SK-N-SH (cell line): ENCODE measurements around the gene CDC73. TPM values are rescaled to one million over a fixed set of nuclear protein-coding genes. Genes with fewer than 3 reads are reported as not detected.

Experiments
- CTCF ChIA-PET: fragments of 300-600, 350-600 bp; formaldehyde crosslinking; extraction: SDS; loops from one replicate; lab custom pipeline; 2021; lab: Yijun Ruan, JAX
- POLR2A ChIA-PET: fragments of 350-600 bp; sonication (Branson Sonifier 250); formaldehyde crosslinking; extraction: SDS; loops from one replicate; lab custom pipeline; 2020; ENCODE audit warnings: antibody characterized with exemption, inconsistent platforms; lab: Yijun Ruan, JAX
- DNase-seq: peaks from one replicate; pipeline ENCODE4 v3.0.0; 2012
- H2AFZ ChIP-seq: fragments of 200-600 bp; sonication (generic); 2 replicates; pipeline ENCODE4 v1.8.1; 2016; ENCODE audit warnings: antibody characterized with exemption, mild to moderate bottlenecking, low read depth
- H3F3A ChIP-seq: fragments of 200-600 bp; sonication (generic); replicated peaks from 2 replicates; pipeline ENCODE3; 2016; ENCODE audit warnings: antibody characterized with exemption, mild to moderate bottlenecking; ENCODE audit not compliant: insufficient read depth
- H3K27ac ChIP-seq, 2 experiments: fragments of 200-500 bp in 1 of 2; fragments of 200-600 bp in 1 of 2; sonication (Bioruptor generic) in 1 of 2; sonication (generic), shearing (Covaris generic) in 1 of 2; 2 replicates each; pipeline versions ENCODE4 v1.5.1 to v1.6.1; 2014 to 2016; ENCODE audit warnings: low read depth in 2 of 2, inconsistent platforms in 1 of 2, low read length in 1 of 2, mild to moderate bottlenecking in 1 of 2, mixed read lengths in 1 of 2
- H3K27me3 ChIP-seq: fragments of 200-600 bp; sonication (generic), shearing (Covaris generic); 2 replicates; pipeline ENCODE4 v1.6.1; 2016; ENCODE audit warnings: mixed run types; ENCODE audit not compliant: insufficient read depth
- H3K36me3 ChIP-seq, 2 experiments: fragments of 200-500 bp in 1 of 2; fragments of 200-600 bp in 1 of 2; sonication (Bioruptor generic) in 1 of 2; sonication (generic) in 1 of 2; replicated peaks in 1 of 2; 2 replicates each; pipeline versions ENCODE3 to v1.5.1; 2014 to 2016; ENCODE audit warnings: low read length in 1 of 2, mild to moderate bottlenecking in 1 of 2; ENCODE audit not compliant: insufficient read depth in 2 of 2, control insufficient read depth in 1 of 2
- H3K4me1 ChIP-seq, 2 experiments: fragments of 200-500 bp in 1 of 2; fragments of 200-600 bp in 1 of 2; sonication (Bioruptor generic) in 1 of 2; sonication (generic), shearing (Covaris generic) in 1 of 2; 2 replicates each; pipeline versions ENCODE4 v1.5.1 to v1.6.1; 2014 to 2016; ENCODE audit warnings: low read depth in 1 of 2, low read length in 1 of 2, mixed run types in 1 of 2; ENCODE audit not compliant: insufficient read depth in 2 of 2, control insufficient read depth in 1 of 2
- H3K4me2 ChIP-seq: fragments of 200-600 bp; sonication (generic), shearing (Covaris generic); 2 replicates; pipeline ENCODE4 v1.6.1; 2017; ENCODE audit warnings: mixed run types
- H3K4me3 ChIP-seq, 2 experiments: fragments of 200-500 bp in 1 of 2; fragments of 200-600 bp in 1 of 2; sonication (Bioruptor generic) in 1 of 2; sonication (generic), shearing (Covaris generic) in 1 of 2; 2 replicates each; pipeline versions ENCODE4 v1.5.1 to v1.8.1; 2014 to 2016; ENCODE audit warnings: low read depth in 2 of 2, inconsistent platforms in 1 of 2, low read length in 1 of 2, mild to moderate bottlenecking in 1 of 2, mixed read lengths in 1 of 2, moderate library complexity in 1 of 2
- H3K79me2 ChIP-seq: fragments of 200-600 bp; sonication (generic); 2 replicates; pipeline ENCODE4 v1.8.1; 2017; ENCODE audit warnings: mild to moderate bottlenecking; ENCODE audit not compliant: insufficient read depth
- H3K9ac ChIP-seq: fragments of 200-600 bp; sonication (generic); 2 replicates; pipeline ENCODE4 v1.6.1; 2017; ENCODE audit warnings: mixed run types
- H3K9me2 ChIP-seq: fragments of 200-600 bp; sonication (generic); 2 replicates; pipeline ENCODE4 v1.6.1; 2017; ENCODE audit warnings: mixed run types
- H3K9me3 ChIP-seq: fragments of 200-600 bp; sonication (generic); 2 replicates; pipeline ENCODE4 v1.6.1; 2017; ENCODE audit warnings: mixed run types, mild to moderate bottlenecking, moderate library complexity
- H4K20me1 ChIP-seq: fragments of 200-600 bp; sonication (generic); 2 replicates; pipeline ENCODE4 v1.6.1; 2017; ENCODE audit warnings: mild to moderate bottlenecking, mixed run types; ENCODE audit not compliant: insufficient read depth
- CHD2 ChIP-seq: fragments of 150-350 bp; IDR thresholded peaks from 2 replicates; pipeline ENCODE4 v1.6.1; 2018; ENCODE audit warnings: low read length; ENCODE audit not compliant: partially characterized antibody
- EP300 ChIP-seq, 2 experiments: IDR thresholded peaks; 2 replicates each; pipeline versions ENCODE4 v1.4.0 to v1.6.1; 2012; ENCODE audit warnings: borderline replicate concordance in 1 of 2, low read depth in 1 of 2, low read length in 1 of 2
- EZH2phosphoT487 ChIP-seq: fragments of 200-600 bp; sonication (generic); IDR thresholded peaks from 2 replicates; pipeline ENCODE4 v1.6.1; 2017; ENCODE audit warnings: low read depth, mixed run types, mild to moderate bottlenecking, antibody characterized with exemption, moderate library complexity, borderline replicate concordance
- FOXM1 ChIP-seq: IDR thresholded peaks from 2 replicates; pipeline ENCODE4 v1.4.0; 2012; ENCODE audit warnings: low read depth, mild to moderate bottlenecking
- JUND ChIP-seq: IDR thresholded peaks from 2 replicates; pipeline ENCODE4 v1.4.0; 2012
- NRF1 ChIP-seq: IDR thresholded peaks from 2 replicates; pipeline ENCODE4 v1.6.1; 2012; ENCODE audit warnings: low read depth, mild to moderate bottlenecking, low read length
- POLR2AphosphoS5 ChIP-seq: IDR thresholded peaks from 2 replicates; pipeline ENCODE4 v1.6.1; 2012; ENCODE audit warnings: low read depth, low read length
- RAD21 ChIP-seq: IDR thresholded peaks from 2 replicates; pipeline ENCODE4 v1.6.1; 2012; ENCODE audit warnings: mild to moderate bottlenecking, low read length
- RCOR1 ChIP-seq: fragments of 150-350 bp; IDR thresholded peaks from 2 replicates; pipeline ENCODE4 v1.6.1; 2017; ENCODE audit warnings: antibody characterized with exemption, low read length
- RFX5 ChIP-seq: IDR thresholded peaks from 2 replicates; pipeline ENCODE4 v1.6.1; 2012; ENCODE audit warnings: mild to moderate bottlenecking, improper control_type of control experiment, low read length
- RXRA ChIP-seq: IDR thresholded peaks from 2 replicates; pipeline ENCODE4 v1.4.0; 2012; ENCODE audit warnings: low read depth, mild to moderate bottlenecking, borderline replicate concordance
- SIN3A ChIP-seq: IDR thresholded peaks from 2 replicates; pipeline ENCODE4 v1.6.1; 2012; ENCODE audit warnings: low read depth, mild to moderate bottlenecking, low read length, moderate library complexity, borderline replicate concordance
- SMC3 ChIP-seq: IDR thresholded peaks from 2 replicates; pipeline ENCODE4 v1.6.1; 2012; ENCODE audit warnings: low read depth, low read length, improper control_type of control experiment
- TAF1 ChIP-seq: IDR thresholded peaks from 2 replicates; pipeline ENCODE4 v1.6.1; 2012; ENCODE audit warnings: low read depth, mild to moderate bottlenecking, low read length, moderate library complexity, borderline replicate concordance
- TCF12 ChIP-seq: IDR thresholded peaks from 2 replicates; pipeline ENCODE4 v1.4.0; 2012
- ZBTB33 ChIP-seq: IDR thresholded peaks from 2 replicates; pipeline ENCODE4 v1.4.0; 2012; ENCODE audit warnings: low read depth, borderline replicate concordance
- WGBS: methylation state at CpG from one replicate; pipeline ENCODE4 v1.1.6; 2017; ENCODE audit warnings: low lambda C conversion rate; 5-methylcytosine and 5-hydroxymethylcytosine counted together
- polyA plus RNA-seq, 3 experiments: library from polyadenylated mRNA; depleted of rRNA; stranded (reverse); fragments of >200 nt; gene quantifications; 2 replicates each; pipeline ENCODE4 v1.2.3, GENCODE V29; 2012
- TF ChIP-seq, protein P1 (sequence below): fragments of 150-350 bp; IDR thresholded peaks from 2 replicates; pipeline ENCODE4 v1.6.1; 2017; ENCODE audit warnings: antibody characterized with exemption, low read length, low read depth, borderline replicate concordance

Gene CDC73
- polyA plus RNA-seq, 1 of the 3 experiments (the other 2 are of a cell fraction), result 13.4 TPM

- Histone ChIP-seq H3K4me1 (peaks cover 2 to 15% of the 10 kb centered on the region in 2 experiments; a peak in 3 of 4 replicates), H3K27me3 (no peaks in the 10 kb centered on the region), H4K20me1 (no peaks in the 10 kb centered on the region), H3K4me2 (no peak overlapping the region), H3K9me3 (no peaks in the 10 kb centered on the region), H3F3A (peaks cover 10% of the 10 kb centered on the region), H3K4me3 (no peak overlapping the region), H3K36me3 (no peaks in the 10 kb centered on the region), H3K9me2 (no peaks in the 10 kb centered on the region), H2AFZ (peak overlapping the region; percentile 88; the same call in 1 of the 2 replicates), H3K79me2 (no peaks in the 10 kb centered on the region), H3K27ac (peak overlapping the region in 1 of 2 experiments; percentile 78; a peak in 3 of 4 replicates), H3K9ac (no peak overlapping the region; the same call in 1 of the 2 replicates)
- DNase-seq, result no peak
- POLR2A ChIA-PET, result no interaction called here
- 81% methylated on average over 3 of the region's 3 CpGs for WGBS
- no peak for TF ChIP-seq ZBTB33
- no peak for TF ChIP-seq NRF1
- TF ChIP-seq EZH2phosphoT487, result no peak
- TF ChIP-seq POLR2AphosphoS5, result no peak
- no peak for TF ChIP-seq RCOR1
- no peak for TF ChIP-seq FOXM1
- no peak for TF ChIP-seq SMC3
- no peak for TF ChIP-seq RXRA
- no peak for TF ChIP-seq TAF1
- no peak for TF ChIP-seq TCF12
- TF ChIP-seq JUND, result no peak
- no peak for TF ChIP-seq CHD2
- no peak for TF ChIP-seq RFX5
- TF ChIP-seq, protein P1, sequence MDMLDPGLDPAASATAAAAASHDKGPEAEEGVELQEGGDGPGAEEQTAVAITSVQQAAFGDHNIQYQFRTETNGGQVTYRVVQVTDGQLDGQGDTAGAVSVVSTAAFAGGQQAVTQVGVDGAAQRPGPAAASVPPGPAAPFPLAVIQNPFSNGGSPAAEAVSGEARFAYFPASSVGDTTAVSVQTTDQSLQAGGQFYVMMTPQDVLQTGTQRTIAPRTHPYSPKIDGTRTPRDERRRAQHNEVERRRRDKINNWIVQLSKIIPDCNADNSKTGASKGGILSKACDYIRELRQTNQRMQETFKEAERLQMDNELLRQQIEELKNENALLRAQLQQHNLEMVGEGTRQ, result no peak
- TF ChIP-seq SIN3A, result no peak
- TF ChIP-seq RAD21, result no peak
- TF ChIP-seq EP300 (IDR thresholded peaks at IDR 0.05; ENCODE audit: borderline replicate concordance in 1 of 2, low read depth in 1 of 2, low read length in 1 of 2), result no peak
- CTCF ChIA-PET, result interaction anchor here (5.8 kb wide), 1 partner anchor 11 kb away, joined by 35 read pairs; the partner anchor contains the start of gene CDC73
Observed at GRCh38 chr1:193110864-193111263, 11.0 kb upstream of the CDC73 start.
